Measurements from ENCODE around the gene CA11. TPM values are rescaled to one million over a fixed set of nuclear protein-coding genes. Genes with fewer than 3 reads are reported as not detected.

Gene CA11
- total and polyA plus RNA-seq, 9 of the 15 experiments (the other 6 are each of a cell fraction or from before 2014, with no cell fraction given), result 2.9 to 19.9 (median 8.3) TPM

DNA sequence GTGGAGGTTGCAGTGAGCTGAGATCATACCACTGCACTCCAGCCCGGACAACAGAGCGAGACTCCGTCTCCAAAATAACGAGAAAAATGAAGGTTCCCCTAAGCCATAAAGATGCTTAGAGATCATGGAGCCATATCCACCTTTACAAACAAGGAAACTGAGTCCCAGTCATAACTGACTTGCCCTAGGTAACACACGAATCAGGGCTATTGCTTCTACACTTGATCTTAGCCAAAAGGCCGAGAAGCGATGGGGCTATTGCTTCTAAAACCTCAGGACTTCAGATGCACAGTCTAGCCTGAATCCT is 12.0 kb downstream of the CA11 start (continued):
- TF ChIP-seq, protein P1, sequence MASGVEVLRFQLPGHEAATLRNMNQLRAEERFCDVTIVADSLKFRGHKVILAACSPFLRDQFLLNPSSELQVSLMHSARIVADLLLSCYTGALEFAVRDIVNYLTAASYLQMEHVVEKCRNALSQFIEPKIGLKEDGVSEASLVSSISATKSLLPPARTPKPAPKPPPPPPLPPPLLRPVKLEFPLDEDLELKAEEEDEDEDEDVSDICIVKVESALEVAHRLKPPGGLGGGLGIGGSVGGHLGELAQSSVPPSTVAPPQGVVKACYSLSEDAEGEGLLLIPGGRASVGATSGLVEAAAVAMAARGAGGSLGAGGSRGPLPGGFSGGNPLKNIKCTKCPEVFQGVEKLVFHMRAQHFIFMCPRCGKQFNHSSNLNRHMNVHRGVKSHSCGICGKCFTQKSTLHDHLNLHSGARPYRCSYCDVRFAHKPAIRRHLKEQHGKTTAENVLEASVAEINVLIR (CRISPR knock-in tag; IDR thresholded peaks at IDR 0.05), result peak; percentile 25; the same call in 1 of the 2 replicates
- TF ChIP-seq ZNF41 (CRISPR knock-in tag; conservative IDR thresholded peaks at IDR 0.05) (no peak), GTF2A2 (tag; IDR thresholded peaks at IDR 0.05) (no peak), SETDB1 (IDR thresholded peaks at IDR 0.05; ENCODE audit: low read length) (no peak), ZNF431 (CRISPR knock-in tag; IDR thresholded peaks at IDR 0.05) (peak; percentile 54; the same call in 1 of the 2 replicates), HDGF (IDR thresholded peaks at IDR 0.05) (peak; percentile 41; the same call in 1 of the 2 replicates), RREB1 (CRISPR knock-in tag; IDR thresholded peaks at IDR 0.05) (0 out of 2 replicates have a peak, but pooled peaks have one; percentile 18), ZNF263 (CRISPR knock-in tag; IDR thresholded peaks at IDR 0.05; ENCODE audit: borderline replicate concordance) (no peak), GABPB1 (CRISPR knock-in tag; IDR thresholded peaks at IDR 0.05) (no peak)
- TF ChIP-seq, protein P2, sequence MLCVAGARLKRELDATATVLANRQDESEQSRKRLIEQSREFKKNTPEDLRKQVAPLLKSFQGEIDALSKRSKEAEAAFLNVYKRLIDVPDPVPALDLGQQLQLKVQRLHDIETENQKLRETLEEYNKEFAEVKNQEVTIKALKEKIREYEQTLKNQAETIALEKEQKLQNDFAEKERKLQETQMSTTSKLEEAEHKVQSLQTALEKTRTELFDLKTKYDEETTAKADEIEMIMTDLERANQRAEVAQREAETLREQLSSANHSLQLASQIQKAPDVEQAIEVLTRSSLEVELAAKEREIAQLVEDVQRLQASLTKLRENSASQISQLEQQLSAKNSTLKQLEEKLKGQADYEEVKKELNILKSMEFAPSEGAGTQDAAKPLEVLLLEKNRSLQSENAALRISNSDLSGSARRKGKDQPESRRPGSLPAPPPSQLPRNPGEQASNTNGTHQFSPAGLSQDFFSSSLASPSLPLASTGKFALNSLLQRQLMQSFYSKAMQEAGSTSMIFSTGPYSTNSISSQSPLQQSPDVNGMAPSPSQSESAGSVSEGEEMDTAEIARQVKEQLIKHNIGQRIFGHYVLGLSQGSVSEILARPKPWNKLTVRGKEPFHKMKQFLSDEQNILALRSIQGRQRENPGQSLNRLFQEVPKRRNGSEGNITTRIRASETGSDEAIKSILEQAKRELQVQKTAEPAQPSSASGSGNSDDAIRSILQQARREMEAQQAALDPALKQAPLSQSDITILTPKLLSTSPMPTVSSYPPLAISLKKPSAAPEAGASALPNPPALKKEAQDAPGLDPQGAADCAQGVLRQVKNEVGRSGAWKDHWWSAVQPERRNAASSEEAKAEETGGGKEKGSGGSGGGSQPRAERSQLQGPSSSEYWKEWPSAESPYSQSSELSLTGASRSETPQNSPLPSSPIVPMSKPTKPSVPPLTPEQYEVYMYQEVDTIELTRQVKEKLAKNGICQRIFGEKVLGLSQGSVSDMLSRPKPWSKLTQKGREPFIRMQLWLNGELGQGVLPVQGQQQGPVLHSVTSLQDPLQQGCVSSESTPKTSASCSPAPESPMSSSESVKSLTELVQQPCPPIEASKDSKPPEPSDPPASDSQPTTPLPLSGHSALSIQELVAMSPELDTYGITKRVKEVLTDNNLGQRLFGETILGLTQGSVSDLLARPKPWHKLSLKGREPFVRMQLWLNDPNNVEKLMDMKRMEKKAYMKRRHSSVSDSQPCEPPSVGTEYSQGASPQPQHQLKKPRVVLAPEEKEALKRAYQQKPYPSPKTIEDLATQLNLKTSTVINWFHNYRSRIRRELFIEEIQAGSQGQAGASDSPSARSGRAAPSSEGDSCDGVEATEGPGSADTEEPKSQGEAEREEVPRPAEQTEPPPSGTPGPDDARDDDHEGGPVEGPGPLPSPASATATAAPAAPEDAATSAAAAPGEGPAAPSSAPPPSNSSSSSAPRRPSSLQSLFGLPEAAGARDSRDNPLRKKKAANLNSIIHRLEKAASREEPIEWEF (CRISPR knock-in tag; IDR thresholded peaks at IDR 0.05), result 0 out of 2 replicates have a peak, but pooled peaks have one; percentile 22
- TF ChIP-seq, protein P3, sequence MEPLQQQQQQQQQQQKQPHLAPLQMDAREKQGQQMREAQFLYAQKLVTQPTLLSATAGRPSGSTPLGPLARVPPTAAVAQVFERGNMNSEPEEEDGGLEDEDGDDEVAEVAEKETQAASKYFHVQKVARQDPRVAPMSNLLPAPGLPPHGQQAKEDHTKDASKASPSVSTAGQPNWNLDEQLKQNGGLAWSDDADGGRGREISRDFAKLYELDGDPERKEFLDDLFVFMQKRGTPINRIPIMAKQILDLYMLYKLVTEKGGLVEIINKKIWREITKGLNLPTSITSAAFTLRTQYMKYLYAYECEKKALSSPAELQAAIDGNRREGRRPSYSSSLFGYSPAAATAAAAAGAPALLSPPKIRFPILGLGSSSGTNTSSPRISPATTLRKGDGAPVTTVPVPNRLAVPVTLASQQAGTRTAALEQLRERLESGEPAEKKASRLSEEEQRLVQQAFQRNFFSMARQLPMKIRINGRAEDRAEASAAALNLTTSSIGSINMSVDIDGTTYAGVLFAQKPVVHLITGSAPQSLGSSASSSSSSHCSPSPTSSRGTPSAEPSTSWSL (CRISPR knock-in tag; IDR thresholded peaks at IDR 0.05; ENCODE audit: borderline replicate concordance), result no peak
- TF ChIP-seq, protein P4, sequence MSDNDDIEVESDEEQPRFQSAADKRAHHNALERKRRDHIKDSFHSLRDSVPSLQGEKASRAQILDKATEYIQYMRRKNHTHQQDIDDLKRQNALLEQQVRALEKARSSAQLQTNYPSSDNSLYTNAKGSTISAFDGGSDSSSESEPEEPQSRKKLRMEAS (CRISPR knock-in tag; IDR thresholded peaks at IDR 0.05), result no peak

All from K562 (cell line).